Heart left ventricle (tissue), 16 donors: Measurements from ENCODE around the gene MCUB. TPM values are rescaled to one million over a fixed set of nuclear protein-coding genes. Genes with fewer than 3 reads are reported as not detected.
"Not testable (repeated sequence)": the region's sequence is repeated elsewhere in the genome, so short reads cannot be mapped to it uniquely, and the experiment has no call there.

Source experiments
- ATAC-seq, 4 donors: fragments of 200-7000 bp; cut with Tn5 transposase; one replicate each; pipeline ENCODE4 v1.9.1; 2020 to 2022; ENCODE audit warnings: moderate library complexity in 4 of 4, mild to moderate bottlenecking in 3 of 4, moderate number of reproducible peaks in 1 of 4
- DNase-seq, 5 donors: peaks; one replicate each; pipeline ENCODE4 v3.0.0-alpha.2; 2020
- H3K27ac ChIP-seq, 12 donors: fragments of 200-600 bp; sonication (generic) in 4 of 12; one replicate each; pipeline versions ENCODE4 v1.5.0 to v1.8.0; 2016 to 2022; ENCODE audit warnings: mild to moderate bottlenecking in 2 of 12
- H3K27me3 ChIP-seq, 9 donors: fragments of 200-600 bp; sonication (generic) in 2 of 9; one replicate each; pipeline versions ENCODE4 v1.5.1 to v1.8.0; 2016 to 2022; ENCODE audit warnings: mild to moderate bottlenecking in 3 of 9
- H3K36me3 ChIP-seq, 9 donors: fragments of 200-600 bp; sonication (generic) in 2 of 9; one replicate each; pipeline versions ENCODE4 v1.5.0 to v1.8.0; 2018 to 2022; ENCODE audit warnings: mild to moderate bottlenecking in 2 of 9
- H3K4me1 ChIP-seq, 12 donors: fragments of 200-600 bp; sonication (generic) in 4 of 12; one replicate each; pipeline versions ENCODE4 v1.5.0 to v1.8.0; 2016 to 2022; ENCODE audit warnings: mild to moderate bottlenecking in 3 of 12
- H3K4me3 ChIP-seq, 12 donors: fragments of 200-600 bp; sonication (generic) in 4 of 12; one replicate each; pipeline versions ENCODE4 v1.5.0 to v1.8.0; 2017 to 2022; ENCODE audit warnings: mild to moderate bottlenecking in 9 of 12, moderate library complexity in 4 of 12
- H3K9me3 ChIP-seq, 12 donors: fragments of 200-600 bp; sonication (generic) in 4 of 12; one replicate each; pipeline versions ENCODE4 v1.5.0 to v1.8.0; 2016 to 2022; ENCODE audit warnings: mild to moderate bottlenecking in 1 of 12
- POLR2A ChIP-seq, 2 donors: fragments of 450-650 bp; IDR thresholded peaks; one replicate each; pipeline ENCODE4 v1.6.1; 2017; ENCODE audit warnings: antibody characterized with exemption in 2 of 2, mild to moderate bottlenecking in 2 of 2, moderate library complexity in 2 of 2
- WGBS, 4 donors: extraction: QIAGEN DNeasy Blood & Tissue Kit in 2 of 4; methylation state at CpG; one replicate each; pipeline versions ENCODE4 v1.1.5 to v1.1.7; 2013 to 2018; 5-methylcytosine and 5-hydroxymethylcytosine counted together
- intact Hi-C, 10 donors: fragments of 100-400 bp; cut with DNase I; formaldehyde crosslinking; loops; one replicate each; pipeline versions ENCODE4 v1.11.1 to v1.14.2; 2022
- polyA plus RNA-seq, 2 donors: library from polyadenylated mRNA; stranded (reverse); fragments of 200-250 nt; gene quantifications; one replicate each; pipeline ENCODE4 v1.2.3, GENCODE V29; 2013
- total RNA-seq, 9 donors: library from RNA; depleted of rRNA in 2 of 9; stranded (reverse); fragments of >200 nt in 2 of 9; fragmentation: NEBNext Ultra II Directional in 3 of 9; extraction: Animal tissue kit (Norgen Biotek cat#: 25700) in 3 of 9; gene quantifications; one replicate each; pipeline versions ENCODE4 v1.1.0 to v1.2.4, GENCODE V29; 2016 to 2023
- TF ChIP-seq, protein P1 (sequence below), 12 donors: fragments of 200-600 bp; sonication (generic) in 4 of 12; IDR thresholded peaks; one replicate each; pipeline versions ENCODE4 v1.5.0 to v1.8.0; 2018 to 2022; ENCODE audit warnings: antibody characterized with exemption in 12 of 12, mild to moderate bottlenecking in 5 of 12
- donor health status: ischemic (EF 13 %, LVEDD 7.1; RV severe dilation, severe dysfunction).
- donor health status: healthy with polysubstance abuse.
- donor health status: DM: no; HTN: yes; CAD: no.
- donor health status: DM: no; HTN: no; CAD: no.
- donor health status: ischemic (EF 25% LVEDD 6.9; RV normal size, moderate dysfunction).
- donor health status: ischemic (EF 25% LVEDD 5.7; RV mildly dilated, moderate dysfunction).
- donor health status: healthy.
- donor health status: DM: yes; HTN: yes; CAD: no.
- donor health status: ischemic (EF 35%, LVEDD 5.7; RV mildly dilated, moderate dysfunction).
- donor health status: nonischemic (EF 11% LVEDD 7.7; RV severe dilation, severe dysfunction).
- donor health status: DM: yes; HTN: yes; CAD: no.
- donor health status: PGD.
- donor health status: ischemic (EF 29% LVEDD 5.4; RV normal size, mild dysfunction).
- donor health status: nonischemic (EF 23%, LVEDD 6.1; RV moderate dilation, normal function).

Gene MCUB
- total and polyA plus RNA-seq, 11 donors, result 1.6 to 15.1 (median 4.3) TPM

DNA sequence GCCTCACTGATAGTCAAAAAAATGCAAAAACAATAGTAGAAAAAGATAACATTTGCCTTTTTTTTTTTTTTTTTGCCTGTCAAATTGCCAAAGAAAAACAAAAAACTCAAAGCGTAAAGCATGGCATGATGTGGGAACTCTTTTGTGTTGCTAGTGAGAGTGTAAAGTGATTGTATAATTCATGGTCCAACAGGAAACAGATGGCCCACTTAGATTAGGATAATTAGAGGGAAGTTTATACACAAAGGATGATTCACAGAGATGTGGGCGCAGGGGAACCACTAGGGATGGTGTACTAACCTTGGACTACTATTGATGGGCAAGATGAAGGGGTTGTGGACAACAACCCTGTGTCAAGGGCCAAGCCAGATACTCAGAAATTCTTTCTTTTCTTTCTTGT, 16.4 kb downstream of the MCUB start:
- no peaks in the 10 kb centered on the region for H3K36me3 ChIP-seq
- no peak overlapping the region for H3K27ac ChIP-seq
- H3K9me3 ChIP-seq, result peaks cover 0 to 9% (median 0%) of the 10 kb centered on the region in 12 donors
- TF ChIP-seq, protein P1, sequence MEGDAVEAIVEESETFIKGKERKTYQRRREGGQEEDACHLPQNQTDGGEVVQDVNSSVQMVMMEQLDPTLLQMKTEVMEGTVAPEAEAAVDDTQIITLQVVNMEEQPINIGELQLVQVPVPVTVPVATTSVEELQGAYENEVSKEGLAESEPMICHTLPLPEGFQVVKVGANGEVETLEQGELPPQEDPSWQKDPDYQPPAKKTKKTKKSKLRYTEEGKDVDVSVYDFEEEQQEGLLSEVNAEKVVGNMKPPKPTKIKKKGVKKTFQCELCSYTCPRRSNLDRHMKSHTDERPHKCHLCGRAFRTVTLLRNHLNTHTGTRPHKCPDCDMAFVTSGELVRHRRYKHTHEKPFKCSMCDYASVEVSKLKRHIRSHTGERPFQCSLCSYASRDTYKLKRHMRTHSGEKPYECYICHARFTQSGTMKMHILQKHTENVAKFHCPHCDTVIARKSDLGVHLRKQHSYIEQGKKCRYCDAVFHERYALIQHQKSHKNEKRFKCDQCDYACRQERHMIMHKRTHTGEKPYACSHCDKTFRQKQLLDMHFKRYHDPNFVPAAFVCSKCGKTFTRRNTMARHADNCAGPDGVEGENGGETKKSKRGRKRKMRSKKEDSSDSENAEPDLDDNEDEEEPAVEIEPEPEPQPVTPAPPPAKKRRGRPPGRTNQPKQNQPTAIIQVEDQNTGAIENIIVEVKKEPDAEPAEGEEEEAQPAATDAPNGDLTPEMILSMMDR (IDR thresholded peaks at IDR 0.05), result no peak
- TF ChIP-seq POLR2A (IDR thresholded peaks at IDR 0.05), result no peak
- peaks cover 0 to 23% (median 0%) of the 10 kb centered on the region in 12 donors for H3K4me1 ChIP-seq
- 64 to 70% (median 67%) methylated on average over 2 of the region's 2 CpGs for WGBS, 4 donors
- ATAC-seq, result peak in 3 of 4 donors; percentile 52 to 86 (median 75)
- DNase-seq, result no peak
- intact Hi-C loops, result no loop called here
- no peaks in the 10 kb centered on the region for H3K27me3 ChIP-seq
- H3K4me3 ChIP-seq, result no peak overlapping the region

DNA sequence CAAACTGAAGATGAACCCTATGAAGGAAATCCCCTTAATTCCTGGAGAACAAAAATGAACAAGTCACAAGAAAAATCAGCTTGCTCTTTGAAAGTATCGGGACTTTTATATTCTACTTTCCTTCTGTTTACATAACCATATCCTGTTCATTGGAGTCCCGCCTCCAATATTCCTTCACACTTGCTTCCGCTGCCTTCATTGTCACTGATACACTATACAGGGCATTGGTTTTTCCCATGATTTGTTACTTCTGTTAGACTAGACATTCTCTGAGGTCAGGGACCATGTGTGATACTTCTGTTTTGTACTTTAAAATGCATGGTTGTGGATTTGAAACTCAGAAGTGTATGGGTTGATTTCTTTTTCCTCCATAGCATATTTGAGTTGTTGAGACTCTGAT, 18.8 kb downstream of the MCUB start:
- DNase-seq (no peak), ATAC-seq (no peak)
- no peak for TF ChIP-seq POLR2A (IDR thresholded peaks at IDR 0.05)
- TF ChIP-seq, protein P1 (IDR thresholded peaks at IDR 0.05), result no peak
- Histone ChIP-seq H3K36me3 (no peaks in the 10 kb centered on the region), H3K27ac (no peak overlapping the region), H3K4me1 (peaks cover 0 to 23% (median 0%) of the 10 kb centered on the region in 12 donors), H3K9me3 (peaks cover 0 to 17% (median 4%) of the 10 kb centered on the region in 12 donors), H3K4me3 (no peak overlapping the region), H3K27me3 (no peaks in the 10 kb centered on the region)
- intact Hi-C loops, result no loop called here
- WGBS, 4 donors, result 93 to 97% (median 93%) methylated on average over 3 of the region's 3 CpGs

DNA sequence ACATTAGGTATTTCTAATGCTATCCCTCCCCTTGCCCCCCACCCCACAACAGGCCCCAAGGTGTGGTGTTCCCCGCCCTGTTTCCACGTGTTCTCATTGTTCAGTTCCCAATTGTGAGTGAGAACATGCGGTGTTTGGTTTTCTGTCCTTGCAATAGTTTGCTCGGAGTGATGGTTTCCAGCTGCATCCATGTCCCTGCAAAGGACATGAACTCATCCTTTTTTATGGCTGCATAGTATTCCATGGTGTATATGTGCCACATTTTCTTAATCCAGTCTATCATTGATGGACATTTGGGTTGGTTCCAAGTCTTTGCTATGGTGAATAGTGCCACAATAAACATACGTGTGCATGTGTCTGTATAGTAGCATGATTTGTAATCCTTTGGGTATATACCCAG, 20.0 kb downstream of the MCUB start:
- H3K27me3 ChIP-seq, H3K36me3 ChIP-seq, DNase-seq, ATAC-seq, H3K4me3 ChIP-seq, intact Hi-C loops, H3K27ac ChIP-seq: not testable (repeated sequence)
- H3K9me3 ChIP-seq, result peaks cover 0 to 17% (median 4%) of the 10 kb centered on the region in 12 donors
- H3K4me1 ChIP-seq, result peaks cover 0 to 12% (median 0%) of the 10 kb centered on the region in 12 donors
- WGBS, 4 donors, result 95 to 98% (median 97%) methylated on average over 5 of the region's 5 CpGs

DNA sequence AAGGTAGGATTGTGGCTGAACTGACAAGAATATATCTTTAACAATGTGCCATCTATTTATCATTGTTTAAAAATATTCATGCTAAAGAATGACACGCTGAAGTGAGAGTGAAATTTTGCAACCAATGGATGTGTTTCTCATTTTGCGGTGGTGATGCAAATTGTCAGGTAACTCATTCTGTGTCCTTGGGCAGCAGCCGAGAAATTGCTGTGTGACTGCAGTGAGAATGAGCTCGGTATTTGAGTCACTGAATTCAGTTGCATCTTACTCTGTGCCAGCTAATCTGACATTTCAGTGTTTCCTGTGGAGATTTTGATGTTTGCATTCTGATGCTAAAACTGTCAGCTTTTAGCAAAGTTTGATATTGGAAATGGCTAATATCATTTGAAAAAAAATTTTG, 28.1 kb downstream of the MCUB start:
- intact Hi-C loops, result no loop called here
- no peak overlapping the region for H3K27ac ChIP-seq
- WGBS, 4 donors, result 72 to 83% (median 79%) methylated on average over 4 of the region's 4 CpGs
- H3K4me3 ChIP-seq, result no peak overlapping the region
- ATAC-seq (no peak), DNase-seq (no peak)
- no peaks in the 10 kb centered on the region for H3K36me3 ChIP-seq
- TF ChIP-seq POLR2A (IDR thresholded peaks at IDR 0.05), result no peak
- TF ChIP-seq, protein P1 (IDR thresholded peaks at IDR 0.05), result no peak
- H3K27me3 ChIP-seq, result no peaks in the 10 kb centered on the region
- peaks cover 0 to 9% (median 0%) of the 10 kb centered on the region in 12 donors for H3K9me3 ChIP-seq
- H3K4me1 ChIP-seq, result peaks cover 0 to 14% (median 4%) of the 10 kb centered on the region in 12 donors

DNA sequence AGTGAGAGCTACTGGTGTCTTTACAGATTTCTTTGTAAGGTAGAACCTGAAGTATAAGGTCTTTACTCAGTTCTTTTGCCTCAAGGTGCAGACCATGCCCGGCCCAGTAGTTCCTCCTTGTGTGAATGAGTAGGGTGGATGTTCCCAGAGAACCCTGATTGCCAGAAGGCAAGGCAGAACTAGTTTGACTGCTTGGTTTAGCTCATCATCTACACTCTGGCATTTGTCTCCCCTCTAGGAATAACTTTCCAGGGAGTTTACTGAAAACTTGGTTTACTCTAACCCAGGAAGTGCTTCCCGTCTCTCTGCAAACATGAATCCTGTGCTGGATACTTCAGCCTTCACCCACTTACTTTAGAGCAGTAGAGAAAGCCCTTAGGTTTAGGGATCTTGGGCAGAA, 29.1 kb downstream of the MCUB start:
- Histone ChIP-seq H3K4me1 (peaks cover 0 to 14% (median 4%) of the 10 kb centered on the region in 12 donors), H3K4me3 (no peak overlapping the region), H3K27me3 (no peaks in the 10 kb centered on the region), H3K9me3 (peaks cover 0 to 8% (median 0%) of the 10 kb centered on the region in 12 donors), H3K36me3 (no peaks in the 10 kb centered on the region), H3K27ac (no peak overlapping the region)
- DNase-seq (no peak), ATAC-seq (no peak)
- intact Hi-C loops, result no loop called here
- 73 to 90% (median 84%) methylated on average over 2 of the region's 2 CpGs for WGBS, 4 donors
- no peak for TF ChIP-seq POLR2A (IDR thresholded peaks at IDR 0.05)
- TF ChIP-seq, protein P1 (IDR thresholded peaks at IDR 0.05), result no peak
